Psoas muscle (tissue), 8 donors: ENCODE measurements around the gene LPAR4. TPM values are rescaled to one million over a fixed set of nuclear protein-coding genes. Genes with fewer than 3 reads are reported as not detected.
"Not testable (repeated sequence)": the region's sequence is repeated elsewhere in the genome, so short reads cannot be mapped to it uniquely, and the experiment has no call there.

Experiments
- ATAC-seq, 4 donors: fragments of 200-7000 bp; cut with Tn5 transposase; one replicate each; pipeline ENCODE4 v1.9.1; 2020; ENCODE audit warnings: moderate library complexity in 3 of 4, mild to moderate bottlenecking in 2 of 4
- DNase-seq, 2 donors: peaks; one replicate each; pipeline ENCODE4 v3.0.0-alpha.2; 2020
- H3K27ac ChIP-seq: fragments of 200-600 bp; one replicate; pipeline ENCODE4 v1.8.0; 2022
- H3K27me3 ChIP-seq, 3 donors: fragments of 200-600 bp in 1 of 3; one replicate each; pipeline versions ENCODE4 v1.6.1 to v1.8.0; 2013 to 2022; ENCODE audit warnings: low read length in 2 of 3, mild to moderate bottlenecking in 2 of 3, moderate library complexity in 1 of 3; ENCODE audit not compliant: insufficient read depth in 3 of 3
- H3K36me3 ChIP-seq, 2 donors: fragments of 200-600 bp in 1 of 2; one replicate each; pipeline versions ENCODE4 v1.6.1 to v1.8.0; 2013 to 2022; ENCODE audit warnings: low read depth in 1 of 2, mild to moderate bottlenecking in 1 of 2, moderate library complexity in 1 of 2; ENCODE audit not compliant: insufficient read depth in 1 of 2
- H3K4me1 ChIP-seq: fragments of 200-600 bp; one replicate; pipeline ENCODE4 v1.8.0; 2022
- H3K4me3 ChIP-seq: fragments of 200-600 bp; one replicate; pipeline ENCODE4 v1.8.0; 2022; ENCODE audit warnings: mild to moderate bottlenecking
- H3K9me3 ChIP-seq: fragments of 200-600 bp; one replicate; pipeline ENCODE4 v1.8.0; 2022
- CTCF ChIP-seq: fragments of 200-600 bp; IDR thresholded peaks from one replicate; pipeline ENCODE4 v1.8.0; 2022; ENCODE audit warnings: antibody characterized with exemption
- WGBS, 3 donors: extraction: QIAGEN DNeasy Blood & Tissue Kit; methylation state at CpG; one replicate each; pipeline versions ENCODE4 v1.1.6 to v1.1.7; 2013; 5-methylcytosine and 5-hydroxymethylcytosine counted together
- intact Hi-C, 2 donors: fragments of 100-400 bp; cut with DNase I; formaldehyde crosslinking; loops; one replicate each; pipeline versions ENCODE4 v1.11.0 to v1.14.2; 2022
- polyA plus RNA-seq, 3 donors: library from polyadenylated mRNA; stranded (reverse); fragments of 200-250 nt; gene quantifications; one replicate each; pipeline ENCODE4 v1.2.3, GENCODE V29; 2013
- total RNA-seq, 4 donors: library from RNA; stranded (reverse); fragmentation: NEBNext Ultra II Directional in 2 of 4; extraction: Animal tissue kit (Norgen Biotek cat#: 25700) in 2 of 4; gene quantifications; one replicate each; pipeline versions ENCODE4 v1.2.1 to v1.2.4, GENCODE V29; 2021 to 2023
- donor health status: healthy with polysubstance abuse.
- donor health status: DM: no; HTN: no; CAD: no; lungs with moderate emphysema.
- donor health status: Bipolar disorder and iron deficiency.
- donor health status: healthy.
- donor health status: DM: yes; HTN: yes; CAD: no.
- donor health status: DM: no; HTN: no; CAD: no.
- donor health status: DM: no; HTN: no; CAD: no.
- donor health status: DM: yes; HTN: yes; CAD: no.

Gene LPAR4
- total and polyA plus RNA-seq, 7 donors, result 0.01 to 0.03 TPM; not detected in 5

- Histone ChIP-seq H3K9me3 (no peaks in the 10 kb centered on the region), H3K4me1 (no peaks in the 10 kb centered on the region), H3K27me3 (no peaks in the 10 kb centered on the region), H3K4me3 (no peak overlapping the region), H3K27ac (no peak overlapping the region), H3K36me3 (no peaks in the 10 kb centered on the region)
- TF ChIP-seq CTCF, result no peak
- ATAC-seq (no peak), DNase-seq (no peak)
- intact Hi-C loops, result no loop called here
- 70 to 95% (median 94%) methylated on average over 2 of the region's 2 CpGs for WGBS, 3 donors
Observed at GRCh38 chrX:78801522-78801921, 54.0 kb downstream of the LPAR4 start.

GRCh38 chrX:78802526-78802925 is 55.0 kb downstream of the LPAR4 start:
- H3K4me1 ChIP-seq, DNase-seq, intact Hi-C loops, ATAC-seq, H3K27ac ChIP-seq, H3K27me3 ChIP-seq, H3K4me3 ChIP-seq, H3K9me3 ChIP-seq, H3K36me3 ChIP-seq: not testable (repeated sequence)
- WGBS, 3 donors, result 66 to 82% (median 74%) methylated on average over 3 of the region's 3 CpGs

Other genes starting within 250 kb of the LPAR4 start
- under 1 TPM in 1 of 4 donors, not detected in 3; 0.34 TPM for gene RTL3, start 88.4 kb upstream of the LPAR4 start, total RNA-seq
- under 1 TPM in 2 of 3 donors, not detected in 1; 0.04 to 0.10 TPM for gene RTL3, start 88.4 kb upstream of the LPAR4 start, polyA plus RNA-seq
- under 1 TPM in 1 of 4 donors, not detected in 3; 0.49 TPM for gene P2RY10, start 197.7 kb downstream of the LPAR4 start, total RNA-seq
- under 1 TPM in 1 of 3 donors, not detected in 2; 0.04 TPM for gene P2RY10, start 197.7 kb downstream of the LPAR4 start, polyA plus RNA-seq